GM18505 (cell line): ENCODE data around the gene ZNF429.
"Not testable (repeated sequence)": the region's sequence is repeated elsewhere in the genome, so short reads cannot be mapped to it uniquely, and the experiment has no call there.

Experiments used
- ATAC-seq: cut with Tn5 transposase; IDR thresholded peaks from one replicate; pipeline ENCODE4 v1.9.1; 2021; ENCODE audit not compliant: unreplicated experiment
- POLR2A ChIP-seq: IDR thresholded peaks from 4 replicates; pipeline ENCODE4 v1.6.1; 2011; ENCODE audit warnings: borderline replicate concordance; ENCODE audit not compliant: insufficient read depth, insufficient read length; ENCODE audit errors: extremely low read depth

The ZNF429 gene

GRCh38 chr19:21505459-21506451, at the start of gene ZNF429:
ZNF429 (plus strand) TSS chr19:21505602; CDS start chr19:21505772, 170 bp downstream.
- peak; percentile 85 for TF ChIP-seq POLR2A
- ATAC-seq: peak; percentile 100

GRCh38 chr19:21460686-21461085, 44.7 kb upstream of the ZNF429 start:
- TF ChIP-seq POLR2A: no peak
- no peak for ATAC-seq

- TF ChIP-seq POLR2A: no peak
- no peak for ATAC-seq
Observed at GRCh38 chr19:21462540-21462939, 42.9 kb upstream of the ZNF429 start.

- TF ChIP-seq POLR2A: no peak
- ATAC-seq: peak; percentile 89
Observed at GRCh38 chr19:21463449-21464105, 41.8 kb upstream of the ZNF429 start.

- ATAC-seq: no peak
- TF ChIP-seq POLR2A: no peak
Observed at GRCh38 chr19:21466627-21467026, 38.8 kb upstream of the ZNF429 start.

GRCh38 chr19:21468791-21469190, 36.6 kb upstream of the ZNF429 start:
- TF ChIP-seq POLR2A: no peak
- ATAC-seq: no peak

GRCh38 chr19:21472507-21472906, 32.9 kb upstream of the ZNF429 start:
- ATAC-seq: no peak
- no peak for TF ChIP-seq POLR2A

GRCh38 chr19:21474671-21475181, 30.7 kb upstream of the ZNF429 start:
- peak; percentile 92 for ATAC-seq
- TF ChIP-seq POLR2A: no peak

- ATAC-seq: not testable (repeated sequence)
Observed at GRCh38 chr19:21482361-21482760, 23.0 kb upstream of the ZNF429 start.

- no peak for ATAC-seq
Observed at GRCh38 chr19:21482863-21483276, 22.5 kb upstream of the ZNF429 start.

GRCh38 chr19:21483589-21484170, 21.7 kb upstream of the ZNF429 start:
- TF ChIP-seq POLR2A: no peak
- no peak for ATAC-seq

More at GRCh38 chr19:21482863-21483276, 22.5 kb upstream of the ZNF429 start:
- TF ChIP-seq POLR2A: no peak

GRCh38 chr19:21484631-21485030, 20.8 kb upstream of the ZNF429 start:
- no peak for ATAC-seq
- no peak for TF ChIP-seq POLR2A

- no peak for TF ChIP-seq POLR2A
- ATAC-seq: no peak
Observed at GRCh38 chr19:21485926-21486325, 19.5 kb upstream of the ZNF429 start.

- ATAC-seq: no peak
- TF ChIP-seq POLR2A: no peak
Observed at GRCh38 chr19:21487969-21488368, 17.4 kb upstream of the ZNF429 start.

- no peak for ATAC-seq
- no peak for TF ChIP-seq POLR2A
Observed at GRCh38 chr19:21491146-21491545, 14.3 kb upstream of the ZNF429 start.
